IPS-18a (cell line): ENCODE measurements around the gene RPS6KB2.

Experiments
- H3K27ac ChIP-seq: one replicate; pipeline ENCODE4 v1.5.1; 2013; ENCODE audit warnings: low read length
- H3K27me3 ChIP-seq: one replicate; pipeline ENCODE4 v1.6.1; 2013; ENCODE audit warnings: mild to moderate bottlenecking, low read length; ENCODE audit not compliant: control insufficient read depth, insufficient read depth
- H3K36me3 ChIP-seq: one replicate; pipeline ENCODE4 v1.6.1; 2013; ENCODE audit warnings: low read depth, low read length; ENCODE audit not compliant: control insufficient read depth
- H3K4me1 ChIP-seq: one replicate; pipeline ENCODE4 v1.6.1; 2013; ENCODE audit warnings: low read depth, low read length; ENCODE audit not compliant: control insufficient read depth
- H3K4me3 ChIP-seq: one replicate; pipeline ENCODE4 v1.5.1; 2013; ENCODE audit warnings: low read length
- H3K9ac ChIP-seq: one replicate; pipeline ENCODE4 v1.6.1; 2013; ENCODE audit warnings: mild to moderate bottlenecking, low read length, moderate library complexity
- H3K9me3 ChIP-seq: one replicate; pipeline ENCODE4 v1.6.1; 2013; ENCODE audit warnings: low read depth, low read length; ENCODE audit not compliant: control insufficient read depth

RPS6KB2 gene

DNA sequence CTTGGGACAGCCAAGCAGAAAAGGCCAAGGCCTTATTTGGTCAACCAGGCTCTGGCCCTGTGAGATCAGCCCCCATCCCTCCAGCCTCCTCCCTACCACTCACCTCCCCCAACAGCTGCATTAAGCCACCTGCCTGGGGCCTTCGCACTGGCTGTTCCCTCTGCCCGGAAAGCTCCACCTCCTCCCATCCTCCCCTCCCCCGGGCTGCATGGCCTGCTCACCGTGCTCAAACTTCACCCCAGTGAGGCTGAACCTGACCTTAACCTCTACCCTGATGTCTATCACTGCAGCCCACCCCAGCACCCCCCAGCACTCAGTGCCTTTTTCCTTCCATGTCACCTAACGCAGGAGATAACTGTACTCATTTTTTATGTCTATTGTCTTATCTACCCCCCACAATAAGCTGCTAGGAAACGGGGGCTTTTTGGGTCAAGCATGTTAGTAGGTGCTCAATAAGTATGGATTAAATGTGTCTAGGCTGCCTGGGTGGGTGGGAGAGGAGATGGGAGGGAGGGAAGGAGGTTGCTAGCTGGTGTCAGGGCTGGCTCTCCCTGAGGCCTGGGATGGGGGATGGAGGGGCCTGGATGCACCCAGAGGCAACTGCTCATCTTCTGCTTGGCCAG, 8.3 kb downstream of the RPS6KB2 start:
- no peak overlapping the region for H3K4me3 ChIP-seq

DNA sequence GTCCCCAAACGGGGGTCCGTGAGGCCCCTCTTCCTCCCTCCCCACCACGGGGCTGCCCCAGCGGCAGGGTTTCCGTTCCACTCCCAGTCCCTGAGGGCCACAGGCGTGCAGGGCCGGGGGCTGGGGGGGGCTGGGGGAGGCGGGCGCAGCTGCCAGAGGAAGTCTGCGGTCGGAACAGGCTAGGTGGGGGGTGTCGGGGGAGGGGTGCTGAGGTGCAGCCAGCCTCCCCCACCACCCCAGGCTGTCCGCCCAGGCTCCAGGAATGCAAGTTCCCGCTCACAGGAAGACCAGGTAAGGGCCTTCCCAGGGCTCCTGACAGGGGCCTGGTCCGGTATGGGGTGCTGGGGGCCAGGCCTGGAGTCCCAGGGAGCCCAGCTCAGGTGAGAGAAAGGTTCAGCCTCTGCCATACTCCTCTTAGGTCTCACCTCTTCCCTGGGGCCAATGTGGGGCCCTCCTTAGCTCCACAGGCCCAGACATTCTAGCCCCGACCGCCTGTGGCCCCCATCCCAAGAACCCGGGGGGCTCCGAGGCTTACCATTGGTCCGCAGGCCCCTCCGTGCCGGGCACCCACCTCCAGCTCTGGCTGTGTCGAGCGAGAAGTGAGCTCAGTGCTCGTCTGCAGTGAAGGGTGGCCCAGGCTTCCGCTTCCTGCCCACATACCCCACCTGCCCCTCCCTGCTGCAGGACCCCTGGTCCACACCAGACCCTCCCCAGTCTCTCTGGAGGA, 9.0 kb downstream of the RPS6KB2 start, which contains the start of gene PTPRCAP:
Gene PTPRCAP, minus strand, starts transcription at position 601 of the 727 bp plus-strand sequence. Its CDS starts 63 bp downstream, at position 538.
- Histone ChIP-seq H3K4me3 (no peak within 1 kb of the TSS), H3K4me1 (no peaks in the 10 kb centered on the region), H3K9ac (no peak within 1 kb of the TSS), H3K27ac (peak within 1 kb of the TSS; percentile 30), H3K36me3 (peaks cover 30% of the 10 kb centered on the region), H3K9me3 (no peaks in the 10 kb centered on the region), H3K27me3 (no peaks in the 10 kb centered on the region)

More for the DNA sequence above, 8.3 kb downstream of the RPS6KB2 start:
- Histone ChIP-seq H3K27ac (peak overlapping the region; percentile 30), H3K36me3 (peaks cover 30% of the 10 kb centered on the region), H3K4me1 (no peaks in the 10 kb centered on the region), H3K9ac (no peak overlapping the region), H3K9me3 (no peaks in the 10 kb centered on the region), H3K27me3 (no peaks in the 10 kb centered on the region)

DNA sequence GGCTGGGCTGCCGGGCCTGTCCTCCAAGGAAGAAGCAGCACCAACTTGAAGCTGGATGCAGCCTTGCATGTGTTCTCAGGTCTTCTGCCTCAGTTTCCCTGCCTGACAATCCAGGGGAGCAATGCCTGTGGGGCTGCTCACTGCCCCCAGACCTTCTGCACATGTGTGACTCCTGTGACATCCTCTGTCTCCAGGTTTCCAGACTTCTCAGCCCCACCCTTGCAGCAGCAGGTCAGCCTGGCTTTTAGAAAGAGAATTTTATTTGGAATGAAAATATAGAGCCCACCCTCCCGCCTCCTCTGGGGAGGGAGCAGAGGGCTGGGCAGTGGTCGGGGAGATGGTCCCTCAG, 9.5 kb downstream of the RPS6KB2 start:
- Histone ChIP-seq H3K4me1 (no peaks in the 10 kb centered on the region), H3K36me3 (peaks cover 28% of the 10 kb centered on the region), H3K9ac (no peak overlapping the region), H3K27ac (no peak overlapping the region), H3K4me3 (no peak overlapping the region), H3K9me3 (no peaks in the 10 kb centered on the region), H3K27me3 (no peaks in the 10 kb centered on the region)

DNA sequence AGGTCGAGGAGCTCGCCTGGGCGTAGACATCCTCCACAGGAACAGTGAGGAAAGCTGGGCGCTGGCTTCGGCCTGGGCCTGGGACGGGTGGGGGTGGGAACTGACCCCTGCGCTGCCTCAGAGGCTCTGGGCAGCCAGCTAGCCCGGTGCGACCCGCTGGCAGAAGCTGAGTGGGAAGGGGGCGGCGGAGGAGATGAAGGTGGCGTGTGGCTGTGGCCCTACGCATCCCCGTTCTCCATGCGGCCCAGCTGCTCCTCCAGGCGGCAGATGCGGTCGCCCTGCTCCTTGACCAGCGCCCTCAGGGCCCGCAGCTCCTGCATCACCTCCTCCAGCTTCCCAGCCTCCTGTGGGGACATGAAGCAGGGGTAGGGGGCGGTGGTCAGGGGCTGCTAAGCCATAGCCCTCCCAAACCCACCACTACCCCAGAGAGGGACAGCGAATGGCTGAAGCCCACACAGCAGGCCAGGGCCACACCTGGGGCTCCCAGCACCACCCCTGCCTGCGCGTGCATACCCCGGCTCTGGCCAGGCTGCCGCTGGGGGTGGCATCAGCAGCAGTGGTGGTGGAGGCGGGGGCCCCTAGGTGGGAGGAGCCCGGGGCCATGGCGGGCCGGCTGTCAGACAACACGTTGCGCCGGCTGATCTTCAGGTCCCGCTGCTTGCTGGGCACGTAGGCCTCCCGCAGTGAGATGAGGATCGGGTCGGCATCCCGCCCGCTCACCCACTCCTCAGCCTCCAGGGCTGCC, 10.0 kb downstream of the RPS6KB2 start:
- Histone ChIP-seq H3K9ac (no peak overlapping the region), H3K27ac (no peak overlapping the region), H3K9me3 (no peaks in the 10 kb centered on the region), H3K4me1 (no peaks in the 10 kb centered on the region), H3K36me3 (peaks cover 23% of the 10 kb centered on the region), H3K4me3 (no peak overlapping the region), H3K27me3 (no peaks in the 10 kb centered on the region)

DNA sequence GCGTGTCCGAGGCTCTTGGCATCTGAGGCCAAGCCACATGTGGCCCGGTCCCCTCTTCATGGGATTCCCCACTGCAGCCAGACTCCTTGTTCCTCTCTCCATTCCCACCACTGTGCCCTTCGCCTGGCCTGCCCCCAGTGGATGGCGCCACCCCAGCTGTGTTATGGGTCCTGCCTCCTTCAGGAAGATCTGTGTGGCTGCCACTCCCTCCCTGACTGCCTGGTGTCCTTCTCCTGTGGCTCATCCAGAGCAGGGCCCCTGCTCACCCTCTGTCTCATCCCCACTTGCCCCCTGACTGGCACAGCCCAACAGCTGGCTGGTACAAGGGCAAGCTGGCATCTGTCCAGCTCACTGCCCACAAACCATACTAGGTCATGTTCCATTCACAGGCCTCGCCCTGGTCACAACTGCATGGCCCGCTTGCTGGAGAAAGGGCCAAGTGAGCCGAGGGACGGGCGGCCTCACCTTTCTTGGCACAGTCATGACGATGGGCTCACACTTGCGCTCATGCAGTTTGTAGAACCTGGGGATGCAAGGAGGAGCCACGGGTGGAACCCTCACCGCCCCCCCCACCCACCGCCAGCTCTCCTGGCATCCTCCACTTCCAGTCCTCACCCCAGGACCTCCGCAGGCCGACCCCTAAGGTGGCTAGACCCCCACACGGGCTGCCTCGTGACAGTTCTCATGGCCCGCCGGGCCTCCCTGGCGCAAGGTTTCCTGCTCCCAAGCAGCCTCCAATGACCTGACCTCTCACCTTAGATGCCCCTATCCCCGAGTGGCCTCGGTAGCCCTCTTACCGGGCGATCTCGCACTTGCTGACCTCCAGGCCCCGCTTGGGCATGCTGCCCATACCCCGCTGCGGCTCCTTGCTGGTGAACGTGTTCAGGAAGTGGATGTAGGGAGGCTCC, 11.3 kb downstream of the RPS6KB2 start:
- no peak overlapping the region for H3K4me3 ChIP-seq
- no peak overlapping the region for H3K9ac ChIP-seq
- peaks cover 13% of the 10 kb centered on the region for H3K36me3 ChIP-seq
- no peaks in the 10 kb centered on the region for H3K27me3 ChIP-seq
- no peaks in the 10 kb centered on the region for H3K4me1 ChIP-seq
- H3K9me3 ChIP-seq = no peaks in the 10 kb centered on the region
- H3K27ac ChIP-seq = no peak overlapping the region

DNA sequence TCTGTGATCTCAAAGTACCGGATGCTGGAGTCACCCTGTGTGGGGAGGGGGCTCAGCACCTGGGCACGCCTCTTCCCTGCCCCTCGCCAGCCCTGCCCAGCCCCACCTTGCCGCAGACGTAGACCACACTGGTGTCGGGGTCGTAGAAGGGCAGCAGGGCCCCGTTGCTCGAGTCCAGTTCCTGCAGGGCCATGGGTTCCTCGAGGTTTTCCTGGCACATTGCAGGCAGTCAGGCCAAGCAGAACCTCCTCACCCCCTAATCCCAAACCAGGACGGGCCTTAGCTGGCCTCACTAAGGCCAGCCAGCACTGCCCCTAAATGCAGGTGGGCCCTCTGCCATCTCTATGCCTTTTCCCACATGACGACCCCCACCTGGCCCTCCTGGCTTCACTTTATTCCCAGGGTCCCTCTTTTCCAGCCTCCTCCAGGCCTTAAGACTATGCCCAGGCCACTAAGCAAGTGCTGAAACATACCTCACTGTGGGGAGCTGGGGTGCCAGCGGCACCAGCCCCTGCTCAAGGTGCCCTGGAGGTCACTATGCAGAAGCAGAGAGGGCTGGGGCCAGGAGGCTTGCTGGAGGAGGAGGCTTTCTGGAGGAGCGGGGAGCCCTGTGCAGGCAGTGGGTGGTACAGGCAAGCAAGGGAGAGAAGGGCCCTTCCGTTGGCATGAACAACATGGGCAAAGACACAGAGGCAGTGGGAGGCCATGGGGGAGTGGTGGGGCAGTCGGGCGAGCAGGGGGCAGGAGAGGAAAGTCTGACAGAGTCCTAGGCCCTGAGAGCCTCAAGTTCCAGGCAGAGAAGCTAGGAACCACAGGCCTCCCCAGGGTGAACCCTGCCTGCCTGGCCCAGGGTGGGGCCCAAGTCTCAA, 12.2 kb downstream of the RPS6KB2 start:
- Histone ChIP-seq H3K27ac (no peak overlapping the region), H3K4me1 (no peaks in the 10 kb centered on the region)

DNA sequence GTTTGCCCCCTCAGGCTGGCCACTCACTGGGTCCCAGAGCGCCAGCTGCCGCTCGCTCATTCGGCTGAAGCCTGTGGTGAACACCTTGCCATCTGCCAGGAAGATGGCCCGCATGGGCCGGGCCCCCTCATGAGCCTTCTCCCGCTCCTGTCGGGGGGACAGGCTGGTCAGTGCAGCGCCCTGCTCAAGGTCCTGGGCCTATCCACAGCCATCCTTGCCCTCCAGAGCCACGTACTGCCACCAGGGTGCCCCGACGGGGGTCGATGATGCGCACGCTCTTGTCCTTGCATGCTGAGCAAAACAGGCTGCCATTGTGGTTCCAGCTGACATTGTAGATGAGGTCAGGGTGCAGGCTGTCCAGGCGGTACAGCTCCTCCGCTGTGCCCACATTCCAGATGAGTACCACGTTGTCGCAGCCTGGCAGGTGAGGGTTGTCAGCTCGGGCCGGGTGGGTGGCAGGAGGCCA, 12.8 kb downstream of the RPS6KB2 start:
- peaks cover 11% of the 10 kb centered on the region for H3K36me3 ChIP-seq

More for the DNA sequence above, 12.2 kb downstream of the RPS6KB2 start:
- no peak overlapping the region for H3K4me3 ChIP-seq
- no peaks in the 10 kb centered on the region for H3K27me3 ChIP-seq
- H3K9ac ChIP-seq = no peak overlapping the region
- H3K9me3 ChIP-seq = no peaks in the 10 kb centered on the region
- peaks cover 11% of the 10 kb centered on the region for H3K36me3 ChIP-seq

DNA sequence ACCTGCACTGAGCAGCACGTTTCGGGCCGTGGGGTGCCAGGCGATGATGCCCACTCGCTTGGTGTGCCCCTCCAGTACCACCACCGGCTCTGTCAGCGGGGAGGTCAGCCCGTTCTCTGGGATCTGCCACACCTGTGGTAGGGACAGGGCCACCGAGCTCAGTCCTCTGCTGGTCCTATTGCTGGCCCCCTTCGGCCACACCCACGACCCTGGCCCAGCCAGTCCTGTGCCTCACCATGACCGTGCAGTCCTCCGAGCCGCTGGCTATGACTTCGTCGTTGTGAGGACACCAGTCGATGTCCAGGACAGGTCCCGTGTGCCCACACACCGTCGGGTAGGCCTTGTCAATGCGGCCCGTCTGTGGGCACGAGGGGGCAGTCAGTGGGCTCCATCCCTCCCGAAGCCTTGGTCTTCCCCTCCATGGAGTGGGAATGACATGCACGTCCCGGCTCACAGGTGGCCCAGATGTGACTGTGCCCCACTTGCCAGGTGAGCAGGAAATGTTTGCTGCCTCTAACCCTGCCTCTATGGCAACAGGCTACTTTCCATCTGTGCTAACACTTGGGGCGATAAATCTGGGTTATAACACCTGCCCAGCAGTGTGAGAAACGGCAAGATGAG, 13.5 kb downstream of the RPS6KB2 start:
- Histone ChIP-seq H3K27me3 (no peaks in the 10 kb centered on the region), H3K9ac (no peak overlapping the region), H3K4me1 (no peaks in the 10 kb centered on the region), H3K27ac (no peak overlapping the region), H3K4me3 (no peak overlapping the region), H3K9me3 (no peaks in the 10 kb centered on the region), H3K36me3 (peaks cover 11% of the 10 kb centered on the region)

More for the DNA sequence above, 12.8 kb downstream of the RPS6KB2 start:
- no peak overlapping the region for H3K27ac ChIP-seq
- no peaks in the 10 kb centered on the region for H3K9me3 ChIP-seq
- no peak overlapping the region for H3K4me3 ChIP-seq
- H3K4me1 ChIP-seq = no peaks in the 10 kb centered on the region
- no peak overlapping the region for H3K9ac ChIP-seq
- H3K27me3 ChIP-seq = no peaks in the 10 kb centered on the region

DNA sequence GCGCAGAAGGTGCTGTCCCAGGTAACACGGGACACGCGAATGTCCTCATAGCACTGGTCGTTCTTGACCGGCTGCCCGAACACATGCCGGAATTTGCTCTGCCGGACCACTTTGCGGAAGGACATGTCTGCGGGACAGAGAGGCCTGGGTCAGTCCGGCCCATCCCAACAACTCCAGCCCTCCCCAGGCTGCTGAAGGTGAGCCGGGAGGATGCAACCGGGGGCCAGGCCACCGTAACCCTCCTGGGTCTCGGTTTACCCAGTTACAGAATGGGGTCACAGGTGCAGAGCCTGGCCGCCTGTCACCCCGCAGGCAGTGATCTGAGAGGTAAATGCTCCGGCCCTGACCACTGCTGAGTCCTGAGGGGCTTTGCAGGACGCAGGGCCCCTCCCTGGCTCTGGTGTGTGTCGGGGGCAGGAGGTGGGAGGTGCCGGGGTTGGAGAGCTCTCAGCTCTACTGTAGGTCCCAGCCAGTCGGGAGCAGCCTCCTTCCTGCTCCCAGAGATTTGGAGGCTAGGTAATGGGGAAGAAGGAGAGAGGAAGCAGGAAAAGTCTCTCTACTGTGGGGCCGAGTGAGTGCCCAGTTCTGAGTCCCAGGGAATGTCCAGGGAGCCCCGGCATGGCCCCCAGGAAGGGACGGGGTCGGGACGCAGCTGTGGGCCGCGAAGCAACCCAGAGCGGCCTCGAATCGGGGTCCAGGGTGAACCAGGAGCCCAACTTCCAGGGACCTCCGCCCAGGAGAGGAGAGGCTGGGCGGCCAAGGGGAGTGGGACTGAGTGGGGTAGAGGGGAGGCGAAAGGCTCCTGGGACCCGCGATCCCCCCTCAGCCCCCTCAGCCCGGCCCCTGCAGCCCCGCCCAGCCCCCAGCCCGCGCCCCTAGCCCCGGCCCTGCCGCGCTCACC, 14.5 kb downstream of the RPS6KB2 start:
- peaks cover 8% of the 10 kb centered on the region for H3K36me3 ChIP-seq
- H3K9ac ChIP-seq = peak overlapping the region; percentile 56
- no peaks in the 10 kb centered on the region for H3K4me1 ChIP-seq
- H3K9me3 ChIP-seq = no peaks in the 10 kb centered on the region
- no peaks in the 10 kb centered on the region for H3K27me3 ChIP-seq
- H3K4me3 ChIP-seq = peak overlapping the region; percentile 77
- no peak overlapping the region for H3K27ac ChIP-seq
